GM12864 (cell line): Measurements from ENCODE around the gene UNKL.

Experiments used
- DNase-seq: peaks from one replicate; pipeline ENCODE4 v3.0.0-alpha.2; 2011; ENCODE audit warnings: low read depth
- H3K4me3 ChIP-seq: 2 replicates; pipeline ENCODE4 v1.5.1; 2011; ENCODE audit warnings: mild to moderate bottlenecking, low read depth, low read length, control low read depth
- TF ChIP-seq, protein P1 (sequence below): IDR thresholded peaks from 2 replicates; pipeline ENCODE4 v1.5.1; 2011; ENCODE audit warnings: low read depth, mild to moderate bottlenecking, moderate library complexity, low read length, control low read depth, inconsistent platforms; ENCODE audit errors: missing control alignments

UNKL gene

DNA sequence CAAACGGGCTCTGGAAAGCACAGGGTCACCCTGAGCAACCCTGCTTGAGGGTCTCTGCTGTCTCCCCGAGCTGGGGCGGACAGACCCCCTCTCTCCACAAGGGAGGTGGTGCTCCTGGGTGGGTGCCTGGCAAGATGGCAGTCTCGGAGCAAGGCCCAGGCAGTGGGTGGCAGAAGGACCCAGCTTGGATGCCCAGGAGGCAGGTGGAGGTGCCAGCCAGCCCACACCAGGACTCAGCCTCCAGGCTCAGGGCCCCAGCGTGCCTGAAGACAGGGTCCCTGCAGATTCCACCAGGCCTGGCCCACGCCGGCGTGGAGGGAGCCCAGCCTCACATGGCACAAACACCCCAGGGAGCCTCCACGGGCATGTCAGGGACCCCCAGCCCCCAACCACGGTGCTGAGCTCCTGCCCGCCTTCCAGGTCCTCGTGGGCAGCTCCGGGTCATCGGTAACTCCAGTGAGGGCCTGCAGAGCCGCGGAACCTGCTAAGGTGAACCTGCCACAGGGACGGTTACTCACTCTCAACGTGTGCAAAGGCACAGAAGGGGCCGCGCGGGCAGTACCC, 20.8 kb downstream of the UNKL start:
- TF ChIP-seq, protein P1, sequence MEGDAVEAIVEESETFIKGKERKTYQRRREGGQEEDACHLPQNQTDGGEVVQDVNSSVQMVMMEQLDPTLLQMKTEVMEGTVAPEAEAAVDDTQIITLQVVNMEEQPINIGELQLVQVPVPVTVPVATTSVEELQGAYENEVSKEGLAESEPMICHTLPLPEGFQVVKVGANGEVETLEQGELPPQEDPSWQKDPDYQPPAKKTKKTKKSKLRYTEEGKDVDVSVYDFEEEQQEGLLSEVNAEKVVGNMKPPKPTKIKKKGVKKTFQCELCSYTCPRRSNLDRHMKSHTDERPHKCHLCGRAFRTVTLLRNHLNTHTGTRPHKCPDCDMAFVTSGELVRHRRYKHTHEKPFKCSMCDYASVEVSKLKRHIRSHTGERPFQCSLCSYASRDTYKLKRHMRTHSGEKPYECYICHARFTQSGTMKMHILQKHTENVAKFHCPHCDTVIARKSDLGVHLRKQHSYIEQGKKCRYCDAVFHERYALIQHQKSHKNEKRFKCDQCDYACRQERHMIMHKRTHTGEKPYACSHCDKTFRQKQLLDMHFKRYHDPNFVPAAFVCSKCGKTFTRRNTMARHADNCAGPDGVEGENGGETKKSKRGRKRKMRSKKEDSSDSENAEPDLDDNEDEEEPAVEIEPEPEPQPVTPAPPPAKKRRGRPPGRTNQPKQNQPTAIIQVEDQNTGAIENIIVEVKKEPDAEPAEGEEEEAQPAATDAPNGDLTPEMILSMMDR = no peak
- no peak overlapping the region for H3K4me3 ChIP-seq
- no peak for DNase-seq

DNA sequence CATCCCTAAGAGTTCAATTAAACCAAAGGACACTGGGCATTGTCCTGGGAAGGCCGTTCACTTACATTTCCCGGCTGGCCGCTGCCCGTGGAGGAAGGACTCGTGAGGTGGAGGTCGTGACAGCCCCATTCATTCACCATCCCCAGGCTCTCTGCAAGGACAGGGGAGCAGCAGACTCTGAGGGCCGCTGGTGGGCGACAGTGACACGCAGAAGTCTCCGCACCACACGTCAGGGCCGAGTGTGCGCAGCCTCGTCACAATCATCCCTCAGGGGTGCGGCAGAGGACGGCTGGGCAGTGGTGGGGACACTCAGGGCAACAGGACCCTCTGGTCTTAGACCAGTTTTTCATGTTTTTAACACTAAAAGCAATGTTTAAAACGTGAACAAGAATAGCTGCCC, 21.7 kb downstream of the UNKL start:
- TF ChIP-seq, protein P1 = no peak
- DNase-seq = no peak
- no peak overlapping the region for H3K4me3 ChIP-seq

DNA sequence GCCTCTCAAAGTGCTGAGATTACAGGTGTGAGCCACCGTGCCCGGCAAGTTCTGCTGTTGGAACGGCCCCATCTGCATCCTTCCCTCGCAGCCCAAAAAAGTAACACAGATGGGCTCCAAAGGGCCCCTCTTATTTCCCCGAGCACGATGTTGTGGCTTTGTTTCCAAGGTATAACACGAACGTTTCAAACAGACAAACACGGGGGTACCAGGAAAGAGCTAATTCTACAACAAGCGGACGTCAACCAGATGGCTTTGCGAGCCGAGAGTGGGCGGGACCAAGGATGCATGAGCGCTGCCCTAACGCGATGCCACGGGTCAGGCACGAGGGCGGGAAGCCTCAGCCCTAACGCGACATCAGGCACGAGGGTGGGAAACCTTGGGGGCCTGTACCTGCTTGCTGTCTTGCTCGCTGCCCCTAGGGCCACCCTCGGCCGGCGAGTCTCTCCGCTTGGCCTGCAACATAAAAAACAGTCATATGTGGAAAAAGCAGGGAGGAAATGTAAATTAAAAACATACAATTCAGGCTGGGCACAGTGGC, 24.2 kb downstream of the UNKL start:
- H3K4me3 ChIP-seq = no peak overlapping the region
- DNase-seq = no peak
- TF ChIP-seq, protein P1 = no peak

DNA sequence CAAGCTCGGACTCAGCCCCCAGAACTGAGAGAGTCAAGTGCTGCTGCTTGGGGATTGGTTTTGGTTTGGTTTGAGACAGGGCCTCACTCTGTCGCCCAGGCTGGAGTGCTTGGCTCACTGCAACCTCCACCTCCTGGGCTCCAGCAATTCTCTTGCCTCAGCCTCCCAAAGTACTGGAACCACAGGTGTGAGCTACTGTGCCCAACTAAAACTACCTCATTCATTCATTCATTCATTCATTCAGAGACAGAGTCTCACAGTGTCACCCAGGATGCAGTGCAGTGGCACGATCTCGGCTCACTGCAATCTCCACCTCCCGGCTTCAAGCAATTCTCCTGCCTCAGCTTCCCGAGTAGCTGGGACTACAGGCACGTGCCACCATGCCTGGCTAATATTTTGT, 24.7 kb downstream of the UNKL start:
- DNase-seq = no peak
- H3K4me3 ChIP-seq = no peak overlapping the region
- TF ChIP-seq, protein P1 = no peak

DNA sequence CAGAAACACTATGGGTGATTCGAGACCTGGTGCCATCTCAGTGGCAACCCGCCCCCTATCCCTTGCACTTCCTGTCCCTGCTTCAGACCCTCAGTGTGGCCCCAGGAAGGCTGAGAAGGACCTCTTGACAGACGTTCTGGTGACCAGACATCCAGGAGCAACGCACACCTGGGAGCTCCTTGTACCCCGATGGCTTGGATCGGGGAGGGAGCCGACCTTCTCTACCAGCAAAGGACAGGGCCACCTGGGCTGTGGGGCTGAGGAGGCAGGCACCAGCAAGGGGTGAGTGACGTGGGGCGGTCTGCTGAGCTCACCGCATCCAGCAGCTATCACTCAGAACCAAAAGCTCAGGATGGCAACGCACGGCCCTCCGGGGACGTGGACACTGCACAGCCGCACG, 27.2 kb downstream of the UNKL start:
- H3K4me3 ChIP-seq = no peak overlapping the region
- DNase-seq = no peak
- TF ChIP-seq, protein P1 = no peak

DNA sequence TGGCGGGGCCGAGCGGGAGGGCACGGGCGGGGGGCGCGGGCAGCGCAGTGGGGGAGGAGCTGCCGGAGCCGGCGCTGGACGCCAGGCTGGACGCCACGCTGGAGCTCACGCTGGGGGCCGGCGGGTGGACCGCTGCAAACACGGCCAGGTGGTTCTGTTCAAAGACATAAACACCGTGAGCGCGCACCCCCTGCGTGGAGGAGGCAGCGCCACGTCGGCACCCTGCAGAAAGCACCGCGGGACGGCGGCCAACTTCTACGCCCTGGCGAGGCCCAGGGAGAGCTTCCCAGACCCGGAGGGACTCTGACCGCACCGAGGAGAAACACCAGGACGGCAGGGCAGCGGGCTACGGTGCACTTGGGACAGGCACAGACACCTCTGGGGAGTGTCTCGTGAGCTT, 29.3 kb downstream of the UNKL start:
- DNase-seq = no peak
- TF ChIP-seq, protein P1 = no peak
- H3K4me3 ChIP-seq = no peak overlapping the region

DNA sequence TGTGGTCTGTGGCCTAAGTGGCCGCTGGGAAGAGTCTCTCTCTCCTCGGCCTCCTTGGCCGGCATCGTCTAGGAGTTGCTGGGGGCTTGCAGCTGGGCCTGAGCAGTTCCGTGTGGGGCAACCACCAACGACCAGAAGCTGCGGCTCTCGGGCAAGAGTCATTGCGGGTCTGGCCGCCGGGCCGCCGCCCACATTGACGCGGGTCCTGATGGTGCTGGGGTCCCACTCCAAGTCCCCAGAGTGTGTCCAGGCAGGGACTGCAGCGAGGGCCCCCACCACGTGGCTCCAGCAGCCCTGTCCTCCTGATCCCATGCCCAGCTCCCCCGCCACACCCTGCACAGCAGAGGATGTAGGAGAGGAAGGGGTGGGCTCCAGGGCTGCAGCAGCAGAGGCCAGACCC, 30.9 kb downstream of the UNKL start:
- TF ChIP-seq, protein P1 = no peak
- DNase-seq = no peak
- no peak overlapping the region for H3K4me3 ChIP-seq
